Panc1 (cell line): ENCODE data around the gene FGF14. TPM values are rescaled to one million over a fixed set of nuclear protein-coding genes. Genes with fewer than 3 reads are reported as not detected.

Experiments used
- ATAC-seq: fragments of 200-7000 bp; cut with Tn5 transposase; 2 replicates; pipeline ENCODE4 v1.9.1; 2020; ENCODE audit warnings: mild to moderate bottlenecking, moderate library complexity
- BruUV-seq: library from RNA; stranded (reverse); fragments of 400-500 nt; replicated peaks from 2 replicates; lab custom pipeline; 2021; lab: Mats Ljungman, UMichigan
- CTCF ChIA-PET: fragments of 300-600 bp; sonication (Branson Sonifier 250); formaldehyde crosslinking; loops from one replicate; lab custom pipeline; 2022; ENCODE audit warnings: antibody characterized with exemption; lab: Charles Lee
- POLR2A ChIA-PET: fragments of 300-600 bp; sonication (Branson Sonifier 250); formaldehyde crosslinking; loops from one replicate; lab custom pipeline; 2022; ENCODE audit warnings: antibody characterized with exemption; lab: Charles Lee
- DNase-seq: peaks from one replicate; pipeline ENCODE4 v3.0.0-alpha.2; 2010; ENCODE audit warnings: low read depth, low spot score
- H3K27ac ChIP-seq: 2 replicates; pipeline ENCODE4 v1.5.1; 2011; ENCODE audit warnings: mild to moderate bottlenecking, low read length, inconsistent platforms
- H3K27me3 ChIP-seq: fragments of 200-500 bp; sonication (Bioruptor generic); 2 replicates; pipeline ENCODE4 v1.6.0; 2014; ENCODE audit warnings: low read length, inconsistent platforms; ENCODE audit not compliant: control insufficient read depth, insufficient read depth
- H3K36me3 ChIP-seq: fragments of 200-500 bp; sonication (Bioruptor generic); 2 replicates; pipeline ENCODE4 v1.5.1; 2014; ENCODE audit warnings: inconsistent platforms, mild to moderate bottlenecking, low read length, moderate library complexity; ENCODE audit not compliant: control insufficient read depth, insufficient read depth
- H3K4me1 ChIP-seq: 2 replicates; pipeline ENCODE4 v1.5.1; 2011; ENCODE audit warnings: inconsistent platforms, mild to moderate bottlenecking, low read length, moderate library complexity; ENCODE audit not compliant: control insufficient read depth, insufficient read depth
- H3K4me3 ChIP-seq, 2 experiments: 2 replicates each; pipeline ENCODE4 v1.5.1; 2011 to 2012; ENCODE audit warnings: low read depth in 2 of 2, low read length in 2 of 2, mild to moderate bottlenecking in 2 of 2, inconsistent platforms in 1 of 2, moderate library complexity in 1 of 2
- H3K9me3 ChIP-seq: fragments of 200-500 bp; sonication (Bioruptor generic); 2 replicates; pipeline ENCODE4 v1.5.1; 2014; ENCODE audit warnings: low read depth, mild to moderate bottlenecking, inconsistent platforms, low read length, moderate library complexity; ENCODE audit not compliant: control insufficient read depth, insufficient read depth
- CTCF ChIP-seq: fragments of 450-650 bp; IDR thresholded peaks from 2 replicates; pipeline ENCODE4 v1.5.1; 2017; ENCODE audit warnings: mild to moderate bottlenecking
- POLR2AphosphoS5 ChIP-seq: IDR thresholded peaks from 2 replicates; pipeline ENCODE4 v1.6.1; 2012; ENCODE audit warnings: mild to moderate bottlenecking, low read depth, low read length, moderate library complexity
- REST ChIP-seq, 2 experiments: IDR thresholded peaks; 2 replicates each; pipeline ENCODE4 v1.6.1; 2011 to 2012; ENCODE audit warnings: low read depth in 2 of 2, control low read depth in 1 of 2, low read length in 1 of 2, mild to moderate bottlenecking in 1 of 2, moderate library complexity in 1 of 2; ENCODE audit not compliant: insufficient read depth in 1 of 2
- SIN3A ChIP-seq: IDR thresholded peaks from 2 replicates; pipeline ENCODE4 v1.6.1; 2012; ENCODE audit warnings: low read depth, mild to moderate bottlenecking, low read length, moderate library complexity, borderline replicate concordance; ENCODE audit not compliant: insufficient read depth
- TCF7L2 ChIP-seq: IDR thresholded peaks from 2 replicates; pipeline ENCODE4 v1.6.1; 2011; ENCODE audit warnings: mild to moderate bottlenecking, low read depth, low read length, inconsistent platforms
- in situ Hi-C: cut with HindIII; loops from 2 replicates; pipeline ENCODE4 v1.10.0; 2016; ENCODE audit warnings: low sequenced_read_pairs, low pct_unique_long_range_greater_than_20kb
- intact Hi-C: fragments of 100-400 bp; cut with micrococcal nuclease; formaldehyde crosslinking; loops from one replicate; pipeline ENCODE4 v1.10.0; 2022; ENCODE audit not compliant: unreplicated experiment
- total RNA-seq: library from RNA; stranded (reverse); gene quantifications from one replicate; pipeline ENCODE4 v1.2.1, GENCODE V29; 2021; ENCODE audit not compliant: unreplicated experiment

The FGF14 gene
- total RNA-seq, 1 experiment from 2014 or later = 0.03 TPM

- intact Hi-C loops = no loop called here
- Histone ChIP-seq H3K9me3 (no peaks in the 10 kb centered on the region), H3K36me3 (no peaks in the 10 kb centered on the region), H3K27me3 (no peaks in the 10 kb centered on the region), H3K4me1 (no peaks in the 10 kb centered on the region; the same call in none of the 2 replicates), H3K4me3 (no peak overlapping the region), H3K27ac (no peak overlapping the region)
- in situ Hi-C loops = no loop called here
- ChIA-PET POLR2A (no interaction called here), CTCF (no interaction called here)
- TF ChIP-seq REST (IDR thresholded peaks at IDR 0.05; ENCODE audit: insufficient read depth in 1 of 2, low read depth in 2 of 2, low read length in 1 of 2) (no peak), SIN3A (no peak), CTCF (no peak), TCF7L2 (no peak), POLR2AphosphoS5 (no peak)
- no TSS peak for BruUV-seq
- ATAC-seq (no peak), DNase-seq (no peak)
Measured at GRCh38 chr13:101752432-101752831, 649.4 kb downstream of the FGF14 start.

- Histone ChIP-seq H3K36me3 (no peaks in the 10 kb centered on the region), H3K9me3 (no peaks in the 10 kb centered on the region), H3K27me3 (no peaks in the 10 kb centered on the region), H3K4me1 (no peaks in the 10 kb centered on the region; the same call in none of the 2 replicates), H3K27ac (no peak overlapping the region), H3K4me3 (no peak overlapping the region)
- ChIA-PET POLR2A (no interaction called here), CTCF (no interaction called here)
- no peak for TF ChIP-seq POLR2AphosphoS5
- peak; percentile 65 for ATAC-seq
- intact Hi-C loops = no loop called here
- peak; percentile 7 for DNase-seq
- in situ Hi-C loops = no loop called here
- BruUV-seq = no TSS peak
Measured at GRCh38 chr13:101751488-101751887, 650.4 kb downstream of the FGF14 start.

GRCh38 chr13:101749584-101749983 lies 652.3 kb downstream of the FGF14 start:
- ATAC-seq = no peak
- POLR2A ChIA-PET = no interaction called here
- no peaks in the 10 kb centered on the region; the same call in none of the 2 replicates for H3K4me1 ChIP-seq
- no peak overlapping the region for H3K4me3 ChIP-seq
- in situ Hi-C loops = no loop called here
- no peak for DNase-seq
- CTCF ChIA-PET = no interaction called here
- intact Hi-C loops = no loop called here
- H3K27me3 ChIP-seq = no peaks in the 10 kb centered on the region
- H3K27ac ChIP-seq = no peak overlapping the region
- BruUV-seq = no TSS peak
- H3K9me3 ChIP-seq = no peaks in the 10 kb centered on the region
- no peaks in the 10 kb centered on the region for H3K36me3 ChIP-seq
- no peak for TF ChIP-seq POLR2AphosphoS5
- TF ChIP-seq TCF7L2 = no peak
- TF ChIP-seq REST (IDR thresholded peaks at IDR 0.05; ENCODE audit: insufficient read depth in 1 of 2, low read depth in 2 of 2, low read length in 1 of 2) = no peak
- no peak for TF ChIP-seq CTCF
- TF ChIP-seq SIN3A = no peak
